HG03342 (cell line): ENCODE data around the gene TGFBR2.
"Not testable (repeated sequence)": the region's sequence is repeated elsewhere in the genome, so short reads cannot be mapped to it uniquely, and the experiment has no call there.

ENCODE experiments used
- ATAC-seq: cut with Tn5 transposase; IDR thresholded peaks from one replicate; pipeline ENCODE4 v1.9.1; 2021; ENCODE audit warnings: mild to moderate bottlenecking, moderate library complexity; ENCODE audit not compliant: unreplicated experiment

Gene TGFBR2

GRCh38 chr3:30654269-30654668 lies 47.9 kb downstream of the TGFBR2 start:
- ATAC-seq, result no peak

GRCh38 chr3:30655187-30655812 lies 48.9 kb downstream of the TGFBR2 start:
- peak; percentile 21 for ATAC-seq

- no peak for ATAC-seq
Observed at GRCh38 chr3:30656624-30657141, 50.3 kb downstream of the TGFBR2 start.

- ATAC-seq, result peak; percentile 25
Observed at GRCh38 chr3:30657914-30658313, 51.5 kb downstream of the TGFBR2 start.

GRCh38 chr3:30658328-30659052 lies 52.1 kb downstream of the TGFBR2 start:
- peak; percentile 85 for ATAC-seq

- no peak for ATAC-seq
Observed at GRCh38 chr3:30659270-30660130, 53.1 kb downstream of the TGFBR2 start.

- ATAC-seq, result no peak
Observed at GRCh38 chr3:30660136-30660535, 53.7 kb downstream of the TGFBR2 start.

GRCh38 chr3:30660656-30661055 lies 54.3 kb downstream of the TGFBR2 start:
- no peak for ATAC-seq

GRCh38 chr3:30661098-30661873 lies 54.9 kb downstream of the TGFBR2 start:
- no peak for ATAC-seq

- ATAC-seq, result no peak
Observed at GRCh38 chr3:30662836-30663235, 56.4 kb downstream of the TGFBR2 start.

GRCh38 chr3:30663533-30664241 lies 57.3 kb downstream of the TGFBR2 start:
- no peak for ATAC-seq

GRCh38 chr3:30664459-30664858 lies 58.1 kb downstream of the TGFBR2 start:
- ATAC-seq, result no peak

- no peak for ATAC-seq
Observed at GRCh38 chr3:30664884-30665283, 58.5 kb downstream of the TGFBR2 start.

- ATAC-seq, result no peak
Observed at GRCh38 chr3:30665539-30665938, 59.1 kb downstream of the TGFBR2 start.

- ATAC-seq, result no peak
Observed at GRCh38 chr3:30666572-30667279, 60.3 kb downstream of the TGFBR2 start.

GRCh38 chr3:30667280-30667651 lies 60.9 kb downstream of the TGFBR2 start:
- ATAC-seq, result no peak

GRCh38 chr3:30668051-30668609 lies 61.7 kb downstream of the TGFBR2 start:
- no peak for ATAC-seq

- ATAC-seq, result not testable (repeated sequence)
Observed at GRCh38 chr3:30669360-30669934, 63.0 kb downstream of the TGFBR2 start.

- ATAC-seq, result no peak
Observed at GRCh38 chr3:30670292-30670691, 63.9 kb downstream of the TGFBR2 start.
